Measurements from ENCODE around the gene OSTC. TPM values are rescaled to one million over a fixed set of nuclear protein-coding genes. Genes with fewer than 3 reads are reported as not detected.

Gene OSTC
- total and polyA plus RNA-seq, 7 experiments from 2014 or later: 31.8 to 119 (median 58.9) TPM

DNA sequence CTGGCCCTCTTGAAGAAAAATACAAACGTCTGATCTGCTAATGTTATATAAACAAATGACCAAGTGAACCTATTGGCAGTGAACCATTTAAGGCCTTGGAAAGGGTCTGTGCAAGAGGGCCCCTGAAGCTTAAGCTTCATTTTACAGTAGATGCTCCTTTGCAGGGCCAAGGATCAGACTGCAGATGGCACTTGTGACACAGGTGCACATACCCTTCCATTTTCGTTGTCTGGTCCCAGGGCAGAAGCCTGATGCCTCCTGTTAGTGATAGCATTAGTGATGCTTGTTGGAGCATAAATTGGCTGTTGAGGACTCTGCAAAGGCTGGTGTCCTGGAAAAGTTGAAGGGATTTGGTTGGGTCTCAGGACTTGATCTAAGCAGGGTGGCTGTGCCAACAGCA, 65.9 kb downstream of the OSTC start:
- intact Hi-C loops (cut with micrococcal nuclease): no loop called here

DNA sequence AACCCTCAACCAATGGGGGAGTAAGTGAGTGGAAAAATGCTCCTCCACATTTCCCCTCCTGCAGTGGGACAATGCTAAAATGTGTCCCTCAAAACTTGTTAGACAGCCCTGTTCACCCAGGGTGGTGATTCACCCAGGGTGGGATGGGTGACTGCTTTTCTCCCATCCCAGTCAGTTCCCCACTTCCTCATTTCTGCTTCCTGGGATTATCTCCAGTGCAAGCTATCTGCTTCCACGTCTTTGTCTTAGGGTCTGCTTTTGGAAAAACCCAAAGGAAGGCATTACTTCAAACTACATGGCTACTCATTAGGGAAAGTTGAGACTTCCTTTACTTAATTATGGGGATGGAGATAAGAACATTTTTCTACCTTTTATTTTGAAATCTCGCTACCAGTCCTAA, 67.0 kb downstream of the OSTC start:
- POLR2A ChIA-PET: no interaction called here
- H3K27ac Mint-ChIP-seq: no peak overlapping the region
- H3K27me3 Mint-ChIP-seq: peaks cover 0 to 16% (median 0%) of the 10 kb centered on the region in 5 donors
- ATAC-seq (no peak), DNase-seq (no peak)
- no peak overlapping the region for H3K4me3 Mint-ChIP-seq
- no peaks in the 10 kb centered on the region for H3K36me3 Mint-ChIP-seq
- Histone ChIP-seq H3K27me3 (ENCODE audit: control insufficient read depth in 2 of 2, insufficient read depth in 2 of 2, low read length in 2 of 2) (no peaks in the 10 kb centered on the region), H3K9me3 (ENCODE audit: control insufficient read depth in 2 of 3, low read length in 3 of 3) (no peaks in the 10 kb centered on the region), H3K4me1 (ENCODE audit: control insufficient read depth in 2 of 2, insufficient read depth in 2 of 2, low read length in 2 of 2) (no peaks in the 10 kb centered on the region), H3K27ac (ENCODE audit: low read depth, low read length) (no peak overlapping the region), H3K4me3 (ENCODE audit: low read length) (no peak overlapping the region), H3K36me3 (ENCODE audit: control insufficient read depth in 2 of 3, insufficient read depth in 3 of 3, low read length in 3 of 3) (no peaks in the 10 kb centered on the region)
- intact Hi-C loops (cut with micrococcal nuclease): no loop called here
- H3K9me3 Mint-ChIP-seq: no peaks in the 10 kb centered on the region
- CTCF ChIA-PET: no interaction called here
- H3K4me1 Mint-ChIP-seq: no peaks in the 10 kb centered on the region

More for the DNA sequence above, 65.9 kb downstream of the OSTC start:
- H3K36me3 Mint-ChIP-seq: no peaks in the 10 kb centered on the region
- ATAC-seq (no peak), DNase-seq (no peak)
- H3K4me1 ChIP-seq (ENCODE audit: control insufficient read depth in 2 of 2, insufficient read depth in 2 of 2, low read length in 2 of 2): no peaks in the 10 kb centered on the region
- H3K27ac ChIP-seq (ENCODE audit: low read depth, low read length): no peak overlapping the region
- peaks cover 0 to 8% (median 0%) of the 10 kb centered on the region in 5 donors for H3K27me3 Mint-ChIP-seq
- no peaks in the 10 kb centered on the region for H3K9me3 ChIP-seq (ENCODE audit: control insufficient read depth in 2 of 3, low read length in 3 of 3)
- CTCF ChIA-PET: no interaction called here
- H3K27me3 ChIP-seq (ENCODE audit: control insufficient read depth in 2 of 2, insufficient read depth in 2 of 2, low read length in 2 of 2): no peaks in the 10 kb centered on the region
- no peaks in the 10 kb centered on the region for H3K4me1 Mint-ChIP-seq
- no peak overlapping the region for H3K27ac Mint-ChIP-seq
- H3K4me3 Mint-ChIP-seq: no peak overlapping the region
- no peaks in the 10 kb centered on the region for H3K36me3 ChIP-seq (ENCODE audit: control insufficient read depth in 2 of 3, insufficient read depth in 3 of 3, low read length in 3 of 3)
- POLR2A ChIA-PET: no interaction called here
- no peak overlapping the region for H3K4me3 ChIP-seq (ENCODE audit: low read length)
- H3K9me3 Mint-ChIP-seq: no peaks in the 10 kb centered on the region

Other genes starting within 250 kb of the OSTC start
- gene RPL34, start 30.0 kb upstream of the OSTC start, total RNA-seq: 1,000 to 10,000 TPM; 1,411 to 3,442 (median 3,215) TPM
- 1,000 to 10,000 TPM; 4,498 to 6,068 TPM for gene RPL34, start 30.0 kb upstream of the OSTC start, polyA plus RNA-seq
- not detected for gene ETNPPL, start 112.5 kb downstream of the OSTC start, total RNA-seq
- not detected for gene ETNPPL, start 112.5 kb downstream of the OSTC start, polyA plus RNA-seq